ENCODE measurements around the gene AGPAT1.

DNA sequence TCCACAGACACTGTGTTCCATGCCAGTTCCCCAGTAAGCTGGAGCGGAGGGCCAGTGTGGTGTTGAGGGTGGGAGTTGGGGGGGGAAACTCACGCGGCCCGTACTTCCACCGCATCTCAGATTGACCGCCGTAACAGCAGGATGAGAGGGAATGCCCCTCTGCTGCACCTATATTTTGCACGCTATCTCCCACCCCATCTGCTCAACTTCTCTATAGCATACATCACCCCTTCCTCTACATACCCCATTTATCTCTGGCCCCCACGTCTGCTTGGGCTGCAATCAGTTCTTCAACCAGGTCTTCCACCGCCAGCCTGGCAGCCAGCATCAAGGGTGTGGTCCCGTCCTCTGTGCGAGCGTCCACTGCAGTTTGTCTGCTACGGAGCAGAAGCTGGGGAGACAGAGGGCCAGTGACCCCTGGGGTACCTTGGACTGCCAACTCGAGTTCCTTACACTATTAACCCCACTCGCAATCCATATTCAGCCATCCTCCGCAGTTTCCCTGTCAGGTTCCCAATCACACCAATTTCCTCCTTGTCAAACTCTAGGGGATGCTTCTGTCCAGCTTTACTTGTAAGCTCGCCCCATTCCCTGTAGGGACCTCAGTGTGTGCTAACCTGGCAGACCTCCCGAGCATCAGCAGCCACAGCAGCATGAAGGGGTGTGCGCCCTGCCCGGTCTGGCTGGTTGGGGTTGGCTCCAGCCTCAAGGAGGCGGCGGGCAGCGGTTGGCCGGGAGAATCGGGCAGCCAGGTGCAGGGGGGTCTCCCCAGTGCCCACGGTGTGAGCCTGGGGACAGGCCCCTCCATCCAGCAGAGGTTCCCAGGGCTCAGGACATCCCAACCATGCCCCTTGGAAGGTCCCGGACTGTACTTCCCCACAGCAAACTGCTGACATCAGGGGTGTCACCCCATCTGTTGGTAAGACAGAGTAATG, 21.1 kb upstream of the AGPAT1 start:
- no peak for TF ChIP-seq POLR2A (IDR thresholded peaks at IDR 0.05; ENCODE audit: low read length)
- TF ChIP-seq GATA1 (IDR thresholded peaks at IDR 0.05; ENCODE audit: low read depth, low read length) = no peak

Data from erythroblast (primary cell).